ENCODE results near the gene IMPA2. TPM values are rescaled to one million over a fixed set of nuclear protein-coding genes. Genes with fewer than 3 reads are reported as not detected.
"Not testable (repeated sequence)": the region's sequence is repeated elsewhere in the genome, so short reads cannot be mapped to it uniquely, and the experiment has no call there.

Gene IMPA2
- total RNA-seq, 1 experiment from 2014 or later = 51.1 TPM

DNA sequence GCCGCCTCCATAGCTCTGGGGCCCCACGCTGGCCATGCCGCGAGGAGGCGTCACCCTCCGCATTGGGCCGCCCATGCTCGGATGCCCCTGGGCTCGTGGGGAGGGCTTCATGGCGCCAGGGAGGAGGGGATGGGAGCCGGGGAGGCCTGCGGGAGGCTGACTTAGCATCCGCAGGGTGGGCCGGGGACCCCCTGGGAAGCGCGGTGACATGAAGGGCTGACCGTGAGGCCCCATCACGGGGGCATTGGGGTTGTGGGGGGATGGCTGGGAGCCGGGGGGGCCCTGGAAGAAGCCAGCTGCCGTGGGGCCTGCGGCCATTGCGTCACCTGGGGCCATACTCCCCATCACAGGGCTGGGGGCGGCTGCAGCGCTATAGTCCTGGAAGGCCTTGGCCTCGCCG, 86.4 kb downstream of the IMPA2 start:
- DNase-seq (ENCODE audit: extremely low read depth, low read depth) = no peak

DNA sequence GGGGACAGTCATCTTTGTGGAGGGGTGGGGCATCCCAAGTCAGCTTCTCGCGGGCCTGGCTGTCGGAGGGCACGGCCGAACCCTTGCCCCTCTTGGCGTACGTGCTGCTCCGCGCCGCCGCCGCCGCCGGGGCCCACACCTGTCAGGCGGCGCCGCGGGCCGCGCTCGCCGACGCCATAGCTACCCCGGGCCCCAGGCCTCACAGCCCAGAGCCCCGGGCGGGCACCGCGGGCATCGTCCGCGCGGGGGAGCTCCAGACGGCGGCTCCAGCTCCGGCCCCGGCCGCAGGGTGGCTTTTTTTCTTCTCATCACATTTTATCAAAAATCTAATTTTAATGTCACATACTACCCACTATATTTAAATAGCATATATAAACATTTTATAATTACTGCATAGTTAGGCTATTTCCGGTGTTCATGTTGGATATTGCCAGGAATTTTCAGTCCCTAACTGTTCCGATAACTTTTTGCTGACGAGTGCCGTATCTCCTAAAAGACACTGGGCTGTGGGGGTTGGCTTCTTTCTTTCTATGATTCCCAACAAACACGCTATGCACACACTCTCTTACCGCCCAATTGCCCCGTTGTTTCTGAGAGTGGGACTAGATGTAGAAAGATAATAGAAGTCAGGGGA, 87.1 kb downstream of the IMPA2 start:
- not testable (repeated sequence) for DNase-seq (ENCODE audit: extremely low read depth, low read depth)

DNA sequence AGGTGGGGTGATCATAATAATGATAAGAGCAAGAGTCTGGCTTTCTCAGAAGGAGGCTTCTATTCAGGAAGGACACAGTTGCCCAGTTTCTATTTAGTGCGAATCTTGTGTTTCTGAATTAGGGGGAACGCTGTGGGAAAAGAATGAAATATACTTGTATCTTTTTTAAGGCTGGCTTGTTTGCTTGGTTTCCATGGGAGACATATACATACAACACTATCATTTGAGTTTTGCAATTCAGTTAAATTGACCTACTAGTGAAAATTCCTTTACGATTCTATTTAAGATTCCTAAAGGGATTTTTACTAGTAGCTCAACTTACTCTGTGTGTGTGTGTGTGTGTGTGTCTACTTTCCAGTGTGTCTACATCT, 87.6 kb downstream of the IMPA2 start:
- DNase-seq (ENCODE audit: extremely low read depth, low read depth) = no peak

DNA sequence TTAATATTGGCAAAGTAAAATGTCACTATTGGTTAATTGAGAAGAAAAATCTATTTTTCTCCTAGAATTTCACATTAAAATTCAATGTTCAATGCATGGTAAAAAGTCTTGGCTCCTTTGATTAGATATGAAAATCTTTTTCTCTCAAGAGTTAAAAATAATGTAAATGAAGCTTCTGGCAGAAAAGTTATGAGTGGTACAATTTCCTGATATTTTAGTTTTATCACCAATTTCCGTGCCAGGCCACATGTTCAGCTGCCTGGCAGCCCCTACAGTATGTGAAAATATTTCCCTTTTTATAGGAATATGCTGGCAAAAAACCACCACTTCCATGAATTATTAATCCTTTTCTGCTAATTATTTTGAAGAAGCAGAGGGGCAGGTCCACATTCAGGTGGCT, 89.8 kb downstream of the IMPA2 start:
- not testable (repeated sequence) for DNase-seq (ENCODE audit: extremely low read depth, low read depth)

DNA sequence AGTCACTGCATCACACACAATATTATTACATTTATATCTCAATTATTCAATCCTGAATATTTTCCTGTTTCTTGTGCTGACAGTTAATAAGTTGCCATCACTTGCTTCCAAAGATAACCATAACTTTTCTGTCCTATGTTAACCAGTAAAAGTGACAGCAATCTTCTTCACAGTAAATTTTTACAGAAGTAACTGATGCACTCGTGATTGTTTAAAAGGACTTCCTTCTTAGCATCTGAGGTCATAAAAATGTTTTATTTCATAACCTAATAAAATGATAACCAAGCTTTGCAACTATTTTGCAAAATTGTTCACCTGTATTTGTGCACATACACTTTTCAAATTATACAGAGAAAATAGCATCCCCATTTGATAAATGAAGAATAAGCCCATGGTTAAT, 91.7 kb downstream of the IMPA2 start:
- no peak for DNase-seq (ENCODE audit: extremely low read depth, low read depth)

DNA sequence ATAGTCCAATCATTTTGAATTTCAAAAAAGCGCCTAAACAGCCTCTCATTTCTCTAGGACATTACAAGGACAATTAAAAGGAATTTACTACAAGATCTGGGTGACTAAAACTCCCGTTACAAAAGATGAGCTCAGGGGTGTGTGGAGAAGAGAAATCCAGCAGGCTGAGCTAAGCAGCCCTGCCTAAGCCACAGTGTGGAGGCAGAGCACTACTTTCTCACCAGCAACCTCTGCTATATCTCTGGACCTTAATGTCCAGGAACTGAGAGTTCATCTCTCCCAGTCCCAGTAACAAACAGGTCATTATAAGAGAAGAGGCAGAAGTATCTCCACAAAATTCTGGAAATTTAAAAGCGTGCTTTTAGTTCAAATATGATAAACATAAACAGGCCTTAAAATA, 93.4 kb downstream of the IMPA2 start:
- no peak for DNase-seq (ENCODE audit: extremely low read depth, low read depth)

DNA sequence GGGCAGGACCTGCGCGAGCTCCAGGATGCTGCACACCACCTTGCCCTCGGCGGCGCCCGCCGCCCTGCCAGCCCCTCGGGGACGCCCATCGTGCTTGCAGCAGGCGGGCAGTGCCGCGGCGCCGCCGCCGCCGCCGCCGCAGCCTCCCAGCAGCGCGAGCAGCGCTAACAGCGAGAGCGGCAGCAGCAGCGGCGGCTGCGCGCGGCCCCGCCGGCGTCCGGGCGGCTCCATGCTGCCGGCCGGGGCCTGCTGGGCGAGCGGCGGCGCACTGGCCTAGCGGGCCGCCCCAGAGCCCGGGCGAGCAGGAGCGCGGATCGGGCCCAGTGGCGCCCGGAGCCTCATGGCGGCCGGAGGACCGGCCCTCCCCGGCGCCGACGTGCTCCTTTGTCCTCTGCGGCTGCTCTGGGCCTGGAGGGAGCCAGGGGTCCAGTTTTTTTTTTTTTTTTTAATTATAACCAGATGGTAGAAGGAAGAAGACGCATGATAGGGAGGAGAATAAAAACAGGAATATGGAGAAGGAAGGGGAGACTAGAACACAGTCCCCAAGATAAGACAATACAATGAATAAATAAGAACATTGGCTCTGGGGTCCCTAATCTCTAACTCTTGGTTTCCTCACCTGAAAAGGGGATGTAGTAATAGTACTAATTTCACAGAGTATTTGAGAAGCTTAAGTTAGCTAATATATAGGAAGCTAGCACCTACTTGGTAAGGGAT, 95.3 kb downstream of the IMPA2 start:
- DNase-seq (ENCODE audit: extremely low read depth, low read depth) = no peak

DNA sequence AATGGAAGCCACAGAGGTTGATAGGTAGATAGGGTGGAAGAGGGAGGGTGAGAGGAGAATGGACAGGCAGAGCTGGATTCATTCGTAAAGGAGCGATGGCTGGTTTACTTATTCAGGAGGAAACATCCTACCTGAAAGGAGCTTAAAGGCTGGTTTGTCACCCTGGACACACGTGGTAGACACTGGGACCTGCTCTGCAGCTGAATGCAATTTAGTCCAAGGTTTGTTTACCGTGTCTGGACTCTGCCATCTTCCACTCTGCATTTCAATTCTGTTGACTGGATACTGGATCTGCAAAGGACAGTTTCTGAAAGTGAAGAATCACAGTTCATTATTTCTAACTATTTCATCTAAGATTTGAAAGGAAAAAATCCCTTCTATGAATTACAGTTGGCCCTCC, 96.7 kb downstream of the IMPA2 start:
- not testable (repeated sequence) for DNase-seq (ENCODE audit: extremely low read depth, low read depth)

DNA sequence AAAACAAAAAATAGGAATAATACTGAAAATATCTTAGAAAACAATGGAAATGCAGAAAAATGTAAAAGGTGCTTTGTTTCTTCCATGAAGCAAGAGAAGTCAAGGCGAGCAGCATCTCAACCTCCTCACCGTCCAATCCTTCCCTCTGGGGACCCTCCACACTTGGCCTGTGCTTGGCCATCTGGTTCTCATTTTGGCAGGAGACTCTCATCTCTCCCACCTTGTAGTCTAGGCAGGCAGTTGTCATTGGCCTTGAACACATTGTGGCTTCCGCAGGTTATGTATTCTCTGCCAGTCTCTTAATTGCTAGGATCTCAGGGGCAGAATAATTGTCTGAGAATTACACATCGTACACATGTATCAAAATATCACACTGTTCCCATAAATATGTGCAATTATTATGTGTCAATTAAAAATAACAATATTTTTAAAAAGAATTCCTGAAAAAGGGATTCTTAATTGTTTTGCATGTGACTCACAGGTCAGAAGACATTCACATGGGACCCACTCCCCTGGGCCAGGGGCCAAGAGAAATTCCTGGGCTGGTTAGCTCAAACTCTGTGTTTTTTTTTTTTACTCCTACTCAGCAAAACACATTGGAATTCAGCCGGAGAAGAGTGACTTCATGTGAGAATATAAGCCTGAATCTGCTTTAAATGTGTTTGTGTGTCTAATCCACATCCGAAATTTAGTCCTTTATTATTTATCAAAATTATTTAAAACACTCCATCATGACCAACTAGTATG, 98.4 kb downstream of the IMPA2 start:
- no peak for DNase-seq (ENCODE audit: extremely low read depth, low read depth)

Small RNA genes within 50 kb of the gene (small RNA-seq; reads per million reads assigned to genes)
- 0 reads per million in 2 experiments for gene AP001542.1

Other genes starting within 250 kb of the IMPA2 start
- 129 and 136 TPM in 2 replicates for gene CHMP1B, start 130.1 kb upstream of the IMPA2 start, total RNA-seq (2014; rRNA removed; shearing (Covaris generic))
- 17.7 and 18.7 TPM in 2 replicates for gene MPPE1, start 73.2 kb upstream of the IMPA2 start, total RNA-seq (2014; rRNA removed; shearing (Covaris generic))
- gene ANKRD62, start 112.3 kb downstream of the IMPA2 start, total RNA-seq (2014; rRNA removed; shearing (Covaris generic)) = not detected in 2 replicates

All from NCI-H460 (cell line).